Kidney glomerular epithelial cell (primary cell): Measurements from ENCODE around the gene PLAGL1.
A peak's percentile ranks its signal among the peaks of the same experiment; 100 is the strongest.

Experiments
- DNase-seq: peaks from one replicate; lab custom pipeline; 2025; lab: John Stamatoyannopoulos, UW

Gene PLAGL1

DNA sequence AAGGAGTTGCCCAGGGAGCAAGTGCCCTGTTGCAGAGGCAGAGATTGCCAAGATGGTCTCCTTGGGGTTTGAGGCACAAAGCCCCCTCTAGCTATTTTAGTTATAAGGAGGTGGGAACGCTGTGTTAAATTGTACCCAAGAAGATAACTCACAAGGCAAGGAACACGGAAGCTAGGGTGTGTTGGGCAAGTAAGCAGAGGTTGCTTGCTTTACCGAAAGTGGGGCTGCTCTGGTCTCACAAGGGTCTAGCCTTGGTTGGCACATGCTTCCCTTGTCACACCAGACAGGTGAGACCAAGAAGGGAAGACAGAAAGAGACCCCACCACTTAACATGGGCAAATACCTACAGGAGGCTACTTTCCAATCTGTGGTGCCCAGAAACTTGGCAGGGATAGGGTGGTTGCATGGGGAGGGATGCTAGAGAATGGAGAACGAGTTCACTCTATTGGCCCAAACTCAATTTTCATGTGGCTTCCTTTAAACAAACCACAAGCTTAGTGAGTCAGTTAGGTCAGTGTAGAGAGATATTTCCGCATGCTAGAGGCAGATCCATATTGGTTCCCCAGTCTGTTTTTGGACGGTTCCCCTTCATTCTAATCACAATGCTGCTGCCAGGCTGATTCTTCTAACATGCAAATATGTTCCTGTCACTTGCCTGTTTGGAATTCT lies 42.4 kb downstream of the PLAGL1 start:
- DNase-seq: no peak

DNA sequence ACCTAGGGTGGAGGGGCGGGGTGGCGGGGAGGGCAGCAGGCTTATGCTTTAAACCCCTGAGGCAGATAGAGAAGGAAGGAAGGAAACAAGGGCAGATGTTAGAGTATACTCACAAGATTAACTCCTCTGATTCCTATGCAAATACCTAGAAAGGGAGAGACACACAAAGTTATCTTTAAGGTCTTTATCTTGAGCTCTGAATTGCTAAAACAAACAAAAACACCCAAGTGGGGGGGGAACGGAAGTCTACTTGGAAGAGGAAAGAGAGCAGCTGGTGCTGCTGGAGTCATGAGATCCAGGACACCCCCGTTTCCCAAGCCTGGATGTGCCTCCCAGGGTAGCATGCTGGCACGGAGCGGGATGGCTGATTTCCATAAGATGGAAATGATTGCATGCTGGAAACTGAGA lies 43.4 kb downstream of the PLAGL1 start:
- no peak for DNase-seq

DNA sequence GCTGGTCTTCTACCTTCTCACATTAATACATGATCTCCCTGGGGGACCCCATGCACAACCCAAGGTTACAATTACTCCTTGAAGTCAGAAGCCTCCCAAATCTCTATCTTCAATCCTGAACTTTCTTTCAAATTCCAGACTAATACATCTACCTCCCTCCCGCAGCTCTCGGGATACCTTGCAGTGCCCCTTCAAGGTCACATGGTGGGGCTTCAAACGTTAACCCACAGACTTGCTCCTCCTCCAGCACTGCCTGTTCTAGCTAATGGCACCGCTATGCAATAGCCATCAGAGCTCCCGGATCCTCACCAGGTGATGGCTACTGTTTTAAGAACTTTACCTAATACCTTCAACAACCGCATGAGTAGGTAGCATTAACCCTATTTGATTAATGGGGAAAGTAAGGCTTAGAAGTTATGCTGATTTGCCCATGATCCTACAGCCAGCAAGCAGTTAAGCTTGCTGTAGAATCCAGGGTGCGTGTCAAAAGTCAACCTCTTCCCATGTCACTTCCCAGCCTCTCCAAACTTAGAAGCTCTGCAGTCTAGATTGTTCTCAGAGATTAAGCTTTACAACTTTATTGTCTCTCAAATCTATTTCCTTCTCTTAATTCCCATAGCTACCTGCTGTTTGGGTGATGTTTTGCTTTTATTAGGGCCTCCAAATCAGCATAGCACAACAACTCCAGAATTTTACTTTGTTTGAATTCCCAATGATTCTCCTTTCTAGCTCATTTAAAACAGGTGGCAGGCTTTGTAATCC lies 44.7 kb downstream of the PLAGL1 start:
- DNase-seq: no peak

DNA sequence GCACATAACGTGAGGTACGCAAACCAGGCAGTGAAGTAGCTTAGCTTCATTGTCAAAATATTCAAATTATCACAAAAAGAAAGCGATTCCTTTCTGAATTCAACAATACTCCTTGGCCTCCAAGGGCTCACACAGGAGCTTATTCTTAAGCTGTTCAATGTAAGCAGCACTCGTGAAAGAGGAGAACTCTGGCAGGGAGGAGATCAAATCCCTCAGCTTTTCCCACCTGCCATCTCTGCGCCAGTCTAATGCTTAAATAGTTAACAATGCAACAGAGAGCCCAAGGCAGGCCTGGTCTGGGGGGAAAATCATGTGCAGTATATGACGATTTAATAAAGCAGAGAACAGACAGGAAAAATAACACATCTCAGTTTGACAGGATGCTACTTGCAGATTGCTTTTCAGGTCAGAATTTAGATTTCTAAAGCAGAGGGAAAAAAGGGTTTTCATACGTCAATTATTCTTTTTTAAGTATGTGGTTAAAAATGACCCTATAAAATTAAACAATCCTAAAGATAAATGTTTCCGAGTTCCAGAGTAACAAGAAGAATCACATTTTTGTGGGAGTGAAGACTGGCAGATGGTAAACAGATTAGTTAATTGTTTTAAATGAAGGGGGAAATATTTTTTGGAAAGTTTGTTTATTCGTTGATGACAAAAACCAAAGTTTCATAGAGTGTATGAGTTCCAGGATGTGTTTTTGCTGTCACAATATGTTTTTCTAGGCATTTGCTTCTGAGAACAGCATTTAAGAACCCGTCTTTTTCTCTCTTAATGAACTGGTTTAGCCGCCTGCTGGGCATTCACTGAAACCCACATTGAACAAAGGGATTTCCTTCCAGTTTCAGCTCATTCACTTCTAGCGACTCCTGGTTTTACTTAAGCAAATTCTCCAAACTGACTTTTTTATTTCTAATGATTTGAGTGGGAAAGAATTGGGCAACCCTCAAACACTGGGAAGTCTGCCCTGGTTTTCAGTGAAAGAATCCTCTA lies 45.9 kb downstream of the PLAGL1 start:
- DNase-seq: no peak

DNA sequence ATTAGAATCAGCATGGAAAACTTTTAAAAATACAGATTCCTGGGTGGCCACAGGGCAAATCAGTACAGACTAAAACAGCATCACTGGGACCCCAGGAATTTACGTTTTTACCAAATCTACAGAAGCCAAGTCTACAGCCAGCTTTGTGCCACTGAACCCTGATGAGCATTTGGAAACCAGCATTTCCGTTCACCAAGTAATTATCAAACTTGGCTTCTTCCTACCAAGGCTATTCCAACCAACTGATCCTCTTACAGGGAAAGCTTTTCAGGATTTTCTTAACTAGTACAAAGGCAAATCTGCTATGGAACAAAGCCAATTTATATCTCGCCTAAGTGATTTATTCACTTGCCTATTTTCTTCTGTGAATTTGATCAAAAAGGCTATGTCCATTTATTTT lies 47.0 kb downstream of the PLAGL1 start:
- no peak for DNase-seq

DNA sequence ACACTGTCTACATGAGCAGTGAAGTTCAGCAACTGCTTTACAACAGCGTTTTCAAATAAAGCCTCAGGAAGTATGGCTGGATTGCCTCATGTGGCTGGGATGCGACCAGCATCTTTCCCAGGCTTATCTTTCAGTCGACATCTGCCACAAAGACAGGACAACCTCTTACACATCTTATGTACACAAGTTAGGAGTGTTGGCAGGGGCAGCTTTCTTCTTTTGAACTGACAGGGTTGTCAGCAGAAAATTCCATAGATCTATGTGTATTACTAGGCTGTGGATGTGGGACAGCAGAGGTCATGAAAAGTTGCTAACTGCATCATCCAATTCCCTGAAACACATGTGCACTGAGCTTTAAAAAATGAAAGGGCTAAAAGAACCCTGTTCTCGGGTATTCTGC lies 48.1 kb downstream of the PLAGL1 start:
- no peak for DNase-seq

DNA sequence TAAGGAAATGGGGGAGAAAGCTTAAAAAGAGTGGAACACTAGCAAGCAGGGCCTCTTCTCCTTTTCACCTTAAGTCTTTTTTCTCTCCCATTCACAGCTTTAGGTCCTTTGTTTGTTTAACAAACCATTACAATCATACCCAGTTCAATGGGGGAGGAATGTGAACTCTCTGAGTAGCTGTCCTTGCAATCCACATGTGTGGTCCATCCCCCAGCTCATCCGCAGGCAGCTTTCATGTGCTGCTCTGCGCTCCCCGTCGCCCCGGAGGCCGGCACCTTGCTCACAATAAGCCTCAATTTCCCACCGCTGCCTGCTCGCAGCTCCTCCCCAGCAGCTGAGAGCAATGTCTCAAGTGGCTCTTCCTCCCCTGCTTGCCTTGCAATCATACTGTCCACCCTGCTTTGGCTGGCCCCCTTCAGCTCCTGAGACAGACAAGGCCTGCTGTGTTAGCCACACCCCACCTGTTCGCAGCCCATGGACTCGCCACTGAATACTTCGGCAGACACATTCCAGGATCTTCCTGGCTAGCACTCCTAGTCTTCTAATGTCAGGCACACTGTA lies 49.1 kb downstream of the PLAGL1 start:
- DNase-seq: no peak

DNA sequence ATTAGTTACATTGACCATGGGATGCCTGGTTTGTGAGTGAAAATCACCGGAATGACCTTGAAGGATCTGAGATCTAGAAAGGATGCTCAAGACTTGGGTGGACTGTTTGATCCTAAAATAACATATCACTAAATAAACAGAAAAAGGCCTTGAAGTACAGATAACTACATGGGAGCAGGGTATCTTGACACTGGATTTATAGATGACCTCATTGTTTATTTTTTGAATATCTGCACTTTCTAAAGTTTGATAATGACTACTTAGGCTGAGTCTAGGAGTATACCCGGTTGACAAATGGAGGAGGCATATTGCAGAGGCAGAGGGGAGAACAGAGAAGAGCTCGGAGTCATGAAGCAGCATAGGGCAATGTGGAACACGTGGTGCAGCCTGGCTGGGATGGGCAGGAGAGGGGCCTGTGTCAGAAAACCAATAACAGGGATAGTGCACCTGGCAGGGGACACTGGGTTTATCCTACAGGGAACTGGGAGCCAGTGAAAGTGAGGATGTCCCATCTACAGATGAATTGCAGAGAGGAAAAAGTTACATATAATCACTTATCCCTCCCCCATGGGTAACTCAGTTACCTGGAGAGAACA lies 50.3 kb downstream of the PLAGL1 start:
- no peak for DNase-seq

DNA sequence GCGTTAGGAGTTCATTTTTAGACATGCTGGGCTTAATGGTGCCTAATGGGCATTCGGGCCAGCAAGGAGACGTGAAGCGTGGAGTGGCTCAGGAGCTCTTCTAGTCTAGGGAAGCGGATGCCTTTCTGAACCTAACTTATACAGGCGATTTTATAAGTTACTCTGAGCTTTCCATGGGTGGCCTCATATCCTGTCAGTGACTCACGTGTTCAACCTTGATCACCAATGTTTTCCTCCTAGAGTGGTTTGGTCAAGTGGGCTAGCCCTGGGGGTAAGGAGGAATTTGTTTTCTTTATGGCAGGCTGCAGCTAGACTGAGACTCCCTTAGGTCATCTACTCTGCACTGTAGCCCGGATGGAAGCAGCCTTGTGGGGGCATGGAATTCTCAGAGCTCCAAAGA lies 52.1 kb downstream of the PLAGL1 start:
- no peak for DNase-seq

DNA sequence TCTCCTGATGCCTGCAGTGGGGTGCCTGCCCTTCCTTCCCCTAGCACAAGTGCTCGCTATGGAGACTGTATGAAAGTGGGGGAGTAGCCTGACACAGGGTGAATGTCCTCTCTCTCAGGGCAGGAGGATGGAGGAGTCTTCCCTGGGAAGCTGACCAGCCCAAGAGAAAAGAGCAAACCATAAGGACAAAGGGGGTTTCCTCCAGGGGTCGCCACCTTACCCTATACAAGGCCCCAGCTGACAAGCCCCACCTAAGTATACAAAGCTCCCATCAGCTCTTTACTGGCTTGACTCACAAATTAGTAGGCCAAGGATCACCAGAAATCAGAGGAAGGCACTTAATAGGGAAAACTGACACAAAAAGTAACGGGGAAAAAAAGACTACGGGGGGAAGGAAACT lies 54.1 kb downstream of the PLAGL1 start:
- no peak for DNase-seq

DNA sequence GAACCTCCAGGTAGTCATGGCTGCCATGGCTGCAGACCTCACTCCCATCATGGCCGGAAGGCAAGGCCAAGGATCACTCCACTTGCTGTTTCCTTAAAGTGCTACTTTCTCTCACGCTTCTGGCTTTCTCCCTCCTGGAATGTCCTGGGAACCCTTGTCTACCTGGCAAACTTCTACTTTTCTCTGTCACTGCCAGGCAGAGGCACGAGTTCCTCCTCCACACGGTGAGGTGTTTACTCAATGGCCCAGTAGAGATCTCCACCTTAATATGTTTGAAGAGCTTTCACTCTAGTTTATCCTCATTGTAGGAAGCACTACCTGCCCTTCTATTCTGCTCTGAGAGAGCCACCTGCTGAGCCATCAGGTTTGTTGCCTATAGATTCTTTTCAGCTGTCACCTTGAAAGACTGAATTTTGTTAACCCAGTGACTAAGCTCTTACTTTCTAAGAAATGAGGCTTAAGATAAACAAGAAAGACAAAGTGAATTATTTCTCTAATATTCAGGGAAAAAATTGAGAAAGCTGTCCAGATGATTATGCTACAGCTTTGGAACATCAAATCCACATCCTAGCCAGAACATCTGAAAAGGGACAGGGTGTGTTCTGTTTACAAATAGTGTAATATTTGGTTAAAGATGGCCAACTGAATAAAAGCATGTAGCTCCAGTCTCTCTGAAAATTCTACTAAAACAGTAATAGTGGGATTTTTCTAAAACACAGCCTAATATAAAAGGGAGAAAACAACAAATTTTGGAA lies 54.9 kb downstream of the PLAGL1 start:
- DNase-seq: no peak

DNA sequence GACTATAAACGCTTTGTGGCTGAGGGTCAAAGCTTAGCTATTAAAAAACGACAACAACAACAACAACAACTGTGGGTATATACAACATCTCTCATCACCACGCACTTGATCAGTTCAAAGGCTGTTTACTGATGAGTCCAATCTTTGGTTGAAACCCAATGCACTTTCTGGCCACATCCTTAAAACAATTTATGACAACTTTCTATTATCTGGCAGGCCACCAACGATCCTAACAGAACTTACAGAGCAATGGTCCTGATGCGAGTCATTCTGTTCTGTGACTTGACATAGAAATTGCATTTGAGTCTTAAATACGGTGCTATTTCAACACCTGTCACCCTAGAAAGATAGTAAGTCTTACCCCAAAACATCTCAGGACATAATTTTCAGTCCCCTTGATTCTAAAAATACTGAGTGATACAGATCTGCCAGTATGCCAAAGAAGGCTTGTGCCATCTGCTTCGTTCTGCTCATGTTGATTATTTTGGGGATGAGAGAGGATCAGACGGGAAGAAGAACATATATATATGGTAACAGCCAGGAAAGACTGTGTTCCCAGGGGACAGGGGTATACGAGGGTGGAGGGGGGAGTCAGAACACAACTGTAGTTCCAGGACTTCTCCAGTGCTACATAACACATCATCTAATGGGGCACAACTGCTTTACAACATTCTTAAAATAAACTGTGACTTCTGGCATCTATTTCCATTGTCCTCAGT lies 55.8 kb downstream of the PLAGL1 start:
- DNase-seq: no peak

DNA sequence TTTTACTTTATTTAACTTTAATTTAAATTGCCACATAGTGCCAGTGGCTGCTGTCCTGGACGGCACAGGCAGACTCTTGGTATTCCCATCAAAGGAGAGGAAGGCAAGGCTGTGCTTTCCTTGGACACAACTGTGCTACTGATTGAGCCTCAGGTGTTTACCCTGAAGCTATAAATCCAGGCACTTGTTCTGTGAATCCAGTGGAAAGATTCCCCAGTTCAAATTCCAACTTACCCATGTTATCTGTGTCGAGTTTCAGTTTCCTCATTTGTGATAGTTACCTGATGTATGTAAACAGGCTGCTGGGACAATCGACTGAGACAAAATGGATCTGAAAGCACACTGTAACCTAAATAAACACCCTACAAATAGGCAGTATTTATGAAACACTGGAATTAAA lies 57.2 kb downstream of the PLAGL1 start:
- DNase-seq: no peak

DNA sequence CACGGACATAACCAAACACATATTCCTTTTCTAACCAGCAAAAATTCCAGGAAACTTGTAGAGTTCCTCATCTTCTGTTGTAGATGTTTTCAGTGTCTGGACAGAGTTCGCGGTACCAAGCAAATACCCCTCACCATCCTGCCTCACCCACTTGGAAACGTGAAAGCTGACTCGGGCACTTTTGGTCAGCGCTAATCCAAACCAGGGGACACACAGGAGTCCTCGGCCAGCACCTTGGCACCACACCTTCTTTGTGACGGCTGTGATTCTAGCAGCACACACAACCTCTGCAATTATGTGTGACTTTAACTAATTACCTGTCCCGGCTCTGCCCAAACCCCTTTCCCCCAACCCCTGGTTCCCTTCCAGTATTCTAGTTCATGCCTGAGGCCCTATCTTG lies 58.1 kb downstream of the PLAGL1 start:
- no peak for DNase-seq

DNA sequence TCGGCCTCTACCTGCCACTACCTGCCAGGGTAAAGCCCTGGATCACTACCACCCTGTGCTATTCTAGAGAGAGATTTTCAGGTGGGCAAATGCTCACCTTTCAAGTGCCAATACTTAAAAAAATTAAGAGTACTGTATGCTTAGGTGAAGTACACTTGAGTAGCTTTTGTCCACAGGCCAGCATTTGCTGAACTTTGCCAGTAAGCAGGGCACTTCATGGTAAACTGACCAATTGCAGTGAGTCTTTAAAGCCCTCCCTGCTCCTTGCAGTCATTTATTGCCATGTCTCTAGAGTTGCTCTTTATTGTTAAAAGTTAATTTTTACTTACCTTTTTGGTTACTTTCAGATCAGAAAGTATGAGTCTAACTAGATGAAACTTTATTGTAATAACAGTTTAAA lies 58.5 kb downstream of the PLAGL1 start:
- no peak for DNase-seq

DNA sequence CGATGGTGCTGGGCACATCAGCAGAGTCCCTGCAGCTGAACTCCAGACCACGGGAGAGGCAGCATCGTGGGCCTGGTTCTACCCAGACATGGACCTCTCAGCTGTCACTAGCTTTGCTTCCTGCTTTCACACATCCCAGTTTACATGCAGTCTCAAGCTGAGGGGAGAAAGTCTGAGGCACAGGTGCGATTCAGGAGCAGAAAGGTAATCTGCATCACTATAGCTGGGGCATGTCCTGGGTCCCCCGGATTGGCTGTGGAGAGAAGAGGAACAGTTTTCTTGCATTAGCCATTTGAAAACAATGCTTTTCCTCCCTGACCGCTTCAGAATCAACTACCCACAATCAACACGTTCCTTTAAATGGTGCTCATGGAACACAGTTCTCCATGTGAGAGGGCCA lies 59.9 kb downstream of the PLAGL1 start:
- DNase-seq: no peak

DNA sequence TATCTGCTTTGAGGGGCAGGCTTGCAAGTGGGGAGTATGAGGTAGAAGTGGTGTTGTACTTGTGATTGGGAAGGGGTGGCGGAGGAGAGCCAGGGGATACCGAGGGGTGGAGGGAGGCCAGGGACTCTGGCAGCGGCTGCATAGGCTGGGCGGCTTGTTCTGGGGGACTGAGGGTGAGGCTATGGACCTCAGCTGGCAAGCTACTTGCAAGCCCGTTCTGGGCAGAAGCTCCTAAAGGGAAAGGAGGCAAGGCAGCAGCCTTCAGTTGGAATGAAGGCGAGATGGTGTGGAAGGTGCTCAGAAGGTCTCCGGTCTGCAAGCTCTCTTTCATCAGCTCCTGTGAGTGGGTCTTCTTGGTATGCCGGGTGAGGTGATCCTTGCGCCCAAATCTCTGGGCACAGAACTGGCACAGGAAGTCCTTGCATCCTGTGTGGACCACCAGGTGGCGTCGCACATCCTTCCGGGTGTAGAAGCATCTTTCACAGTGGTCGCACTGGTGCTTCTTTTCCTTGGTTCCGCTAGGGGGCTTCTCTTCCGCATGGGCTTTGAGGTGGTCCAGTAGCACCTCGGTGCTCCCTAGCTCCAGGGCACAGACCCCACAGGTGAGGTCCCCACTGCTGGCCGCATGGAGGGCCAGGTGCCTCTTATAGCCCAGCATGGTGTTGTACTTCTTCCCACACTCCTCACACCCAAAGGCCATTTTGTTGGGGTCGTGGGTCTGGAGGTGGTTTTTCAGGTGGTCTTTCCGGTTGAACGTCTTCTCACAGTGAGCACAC lies 66.0 kb downstream of the PLAGL1 start:
- DNase-seq: peak; percentile 10

DNA sequence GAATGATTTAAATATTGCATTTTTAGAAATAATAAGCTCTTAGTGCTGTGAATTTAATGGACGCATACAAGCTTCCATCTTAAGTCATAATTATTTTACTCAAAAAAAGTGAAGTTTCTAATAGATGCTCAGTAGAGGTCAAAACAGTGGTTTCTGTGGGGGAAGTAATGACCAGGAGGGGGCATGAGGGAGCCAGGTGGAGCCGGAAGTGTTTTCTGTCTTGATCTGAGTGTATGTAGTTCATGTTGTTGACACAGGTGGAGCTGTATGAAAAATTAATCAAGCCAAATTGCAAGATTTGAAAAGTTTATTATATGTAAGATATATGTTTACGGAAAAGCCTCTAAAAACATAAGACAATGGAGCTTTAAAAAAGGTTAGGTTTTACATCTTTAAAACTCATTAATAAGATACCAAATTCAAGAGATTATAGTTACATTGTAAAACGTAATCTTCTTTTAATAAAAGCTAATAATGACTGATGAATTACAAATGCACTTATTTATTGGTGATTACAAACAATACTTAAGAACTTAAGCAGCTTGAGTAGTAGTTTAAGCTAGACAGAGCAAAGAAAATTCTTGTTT lies 68.0 kb downstream of the PLAGL1 start:
- DNase-seq: peak; percentile 70

DNA sequence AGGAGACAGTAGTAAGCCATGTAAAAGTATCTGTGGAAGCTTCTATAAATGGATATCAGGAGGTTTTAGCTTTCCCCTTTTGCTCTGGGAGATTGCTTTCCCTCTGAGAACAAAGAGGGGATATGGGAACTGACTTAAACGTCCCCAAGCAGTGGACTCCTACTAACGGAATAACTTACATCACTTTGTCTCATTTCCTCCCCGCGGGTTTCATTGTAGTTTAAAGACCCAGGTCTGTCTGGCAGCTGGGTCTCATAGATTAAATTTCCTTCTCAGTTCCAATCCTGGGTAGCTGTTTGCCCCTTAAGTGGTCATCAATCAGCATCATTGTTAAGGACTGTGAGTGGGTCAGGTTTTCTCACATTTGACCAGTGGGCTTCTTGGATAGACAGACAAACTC lies 68.7 kb downstream of the PLAGL1 start:
- DNase-seq: no peak

DNA sequence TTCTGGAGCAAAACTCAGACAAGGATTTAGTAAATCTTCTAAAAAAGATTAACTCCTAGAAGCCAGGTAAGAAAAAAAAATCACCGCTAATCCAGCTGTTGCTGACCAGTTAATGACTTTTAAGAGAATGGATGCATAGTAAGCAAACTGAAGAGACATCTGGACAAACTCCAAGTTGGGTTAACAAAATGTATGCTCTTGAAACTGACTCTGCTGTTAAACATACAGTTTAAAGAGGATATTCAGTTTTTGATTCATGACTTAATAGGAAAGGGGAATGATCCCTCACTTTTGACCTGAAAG lies 70.4 kb downstream of the PLAGL1 start:
- no peak for DNase-seq
